Airway epithelial cell (primary cell): ENCODE measurements around the gene DHX57. TPM values are rescaled to one million over a fixed set of nuclear protein-coding genes. Genes with fewer than 3 reads are reported as not detected.

Experiments used
- total RNA-seq: library from RNA; depleted of rRNA; stranded (reverse); fragments of >200 nt; gene quantifications from 2 replicates; pipeline ENCODE4 v1.2.3, GENCODE V29; 2015

Gene DHX57, protein sequence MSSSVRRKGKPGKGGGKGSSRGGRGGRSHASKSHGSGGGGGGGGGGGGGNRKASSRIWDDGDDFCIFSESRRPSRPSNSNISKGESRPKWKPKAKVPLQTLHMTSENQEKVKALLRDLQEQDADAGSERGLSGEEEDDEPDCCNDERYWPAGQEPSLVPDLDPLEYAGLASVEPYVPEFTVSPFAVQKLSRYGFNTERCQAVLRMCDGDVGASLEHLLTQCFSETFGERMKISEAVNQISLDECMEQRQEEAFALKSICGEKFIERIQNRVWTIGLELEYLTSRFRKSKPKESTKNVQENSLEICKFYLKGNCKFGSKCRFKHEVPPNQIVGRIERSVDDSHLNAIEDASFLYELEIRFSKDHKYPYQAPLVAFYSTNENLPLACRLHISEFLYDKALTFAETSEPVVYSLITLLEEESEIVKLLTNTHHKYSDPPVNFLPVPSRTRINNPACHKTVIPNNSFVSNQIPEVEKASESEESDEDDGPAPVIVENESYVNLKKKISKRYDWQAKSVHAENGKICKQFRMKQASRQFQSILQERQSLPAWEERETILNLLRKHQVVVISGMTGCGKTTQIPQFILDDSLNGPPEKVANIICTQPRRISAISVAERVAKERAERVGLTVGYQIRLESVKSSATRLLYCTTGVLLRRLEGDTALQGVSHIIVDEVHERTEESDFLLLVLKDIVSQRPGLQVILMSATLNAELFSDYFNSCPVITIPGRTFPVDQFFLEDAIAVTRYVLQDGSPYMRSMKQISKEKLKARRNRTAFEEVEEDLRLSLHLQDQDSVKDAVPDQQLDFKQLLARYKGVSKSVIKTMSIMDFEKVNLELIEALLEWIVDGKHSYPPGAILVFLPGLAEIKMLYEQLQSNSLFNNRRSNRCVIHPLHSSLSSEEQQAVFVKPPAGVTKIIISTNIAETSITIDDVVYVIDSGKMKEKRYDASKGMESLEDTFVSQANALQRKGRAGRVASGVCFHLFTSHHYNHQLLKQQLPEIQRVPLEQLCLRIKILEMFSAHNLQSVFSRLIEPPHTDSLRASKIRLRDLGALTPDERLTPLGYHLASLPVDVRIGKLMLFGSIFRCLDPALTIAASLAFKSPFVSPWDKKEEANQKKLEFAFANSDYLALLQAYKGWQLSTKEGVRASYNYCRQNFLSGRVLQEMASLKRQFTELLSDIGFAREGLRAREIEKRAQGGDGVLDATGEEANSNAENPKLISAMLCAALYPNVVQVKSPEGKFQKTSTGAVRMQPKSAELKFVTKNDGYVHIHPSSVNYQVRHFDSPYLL (N-terminal part only)
- total RNA-seq, result 11.8 and 14.9 TPM in 2 replicates

DNA sequence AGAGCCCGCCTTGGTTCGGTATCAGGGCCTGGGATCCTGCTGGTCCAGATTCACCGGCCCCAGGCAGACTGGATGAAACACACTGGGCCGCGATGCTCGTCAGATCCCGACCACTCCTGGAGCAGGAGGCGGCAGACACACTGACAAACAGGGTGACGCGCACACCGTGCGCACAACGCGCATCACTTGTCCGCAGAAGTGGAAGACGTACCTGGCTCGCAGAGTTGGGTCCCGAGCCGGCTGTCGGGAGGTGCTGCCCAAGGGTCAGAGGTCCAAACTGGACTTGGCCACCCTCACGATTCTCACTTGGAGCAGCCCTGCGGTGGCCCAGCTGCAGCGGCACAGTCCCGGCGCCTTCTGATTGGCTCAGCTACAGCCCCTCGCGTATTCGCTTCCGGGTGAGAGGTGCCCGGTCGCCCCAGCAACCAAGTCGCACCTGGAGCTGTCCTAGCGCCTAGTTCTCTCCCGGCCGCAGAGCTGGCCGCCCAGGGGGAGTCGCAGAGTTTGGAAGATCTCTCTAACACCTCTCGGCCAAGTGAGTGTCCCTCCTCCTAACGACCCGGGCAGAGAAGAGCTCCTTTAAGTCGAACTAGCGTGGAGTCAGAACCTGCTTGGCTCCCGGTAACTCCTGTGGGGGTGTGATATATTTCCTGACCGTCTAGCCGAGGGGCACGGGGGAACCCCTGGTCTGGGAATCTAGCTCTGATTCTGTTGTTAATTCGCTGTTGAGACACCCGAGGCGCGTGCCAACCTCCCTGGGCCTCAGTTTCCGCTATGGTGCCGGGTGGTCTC lies at the start of gene DHX57, which contains the start of gene MORN2:
Gene DHX57, minus strand, starts transcription at position 359 of the 792 bp plus-strand sequence. CDS start 7,529 bp downstream, outside the sequence.
Gene MORN2, plus strand, starts transcription at position 401 of the 792 bp plus-strand sequence.

DNA sequence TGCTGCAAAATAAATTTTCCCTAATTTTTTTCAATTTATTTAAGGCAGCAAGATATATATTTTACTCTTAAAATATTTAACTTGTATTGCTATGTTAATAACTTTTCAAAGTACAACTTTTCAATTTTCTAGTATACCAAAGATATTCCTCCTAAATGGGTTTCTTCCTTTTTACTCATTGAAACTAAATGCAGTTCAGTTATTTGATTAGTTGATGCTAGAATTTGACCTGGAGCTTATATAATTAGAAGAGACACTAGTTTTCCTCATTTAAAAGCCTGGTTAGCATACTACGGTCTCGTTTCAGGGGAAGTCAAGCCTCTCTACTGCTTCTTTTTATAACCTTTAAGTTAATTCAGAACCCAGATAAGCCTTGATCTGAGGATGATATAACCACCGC lies 13.8 kb upstream of the DHX57 start, which contains the start of gene ARHGEF33:
Gene ARHGEF33, plus strand, starts transcription at position 301 of the 400 bp plus-strand sequence. CDS start 29,573 bp downstream, outside the sequence.

DNA sequence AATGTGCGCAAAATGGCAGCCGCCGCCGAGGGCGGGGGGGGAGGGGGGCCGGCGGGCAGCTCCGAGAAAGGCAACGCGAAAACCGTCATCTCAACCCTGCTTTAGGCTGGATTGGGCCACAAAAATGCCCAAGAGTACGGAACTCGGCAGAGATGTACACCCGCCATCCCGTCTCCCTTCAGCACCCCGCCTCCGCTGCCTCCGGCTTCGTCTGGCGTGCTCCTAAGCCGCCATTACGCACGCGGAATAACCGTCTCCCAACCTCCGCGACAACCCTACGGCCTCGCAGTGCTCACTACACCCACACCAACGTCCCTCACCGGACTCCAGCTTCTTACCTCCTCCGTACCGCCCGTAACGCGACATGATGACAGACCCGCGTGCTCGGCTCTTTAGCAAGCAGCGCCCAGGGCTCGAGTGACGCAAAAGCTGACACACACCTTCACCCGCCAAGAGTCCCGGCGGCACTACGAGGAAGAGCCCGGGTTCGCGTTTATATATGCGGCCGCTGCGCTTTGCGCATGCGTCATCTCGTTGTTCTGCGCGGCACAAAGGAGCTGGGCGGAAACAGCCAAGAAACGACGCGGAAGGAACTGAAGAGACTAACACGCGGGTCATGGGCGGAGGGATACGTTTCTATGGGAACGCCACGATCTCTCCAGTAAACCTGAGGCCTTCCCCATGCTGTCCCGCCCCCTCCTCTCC lies 124.7 kb downstream of the DHX57 start, which contains the start of gene SRSF7:
Gene SRSF7, minus strand, starts transcription at position 471 of the 705 bp plus-strand sequence. Its CDS starts 105 bp downstream, at position 366.

Other genes starting within 250 kb of the DHX57 start
- gene GALM, start 209.8 kb downstream of the DHX57 start, total RNA-seq, result 4.5 and 8.6 TPM in 2 replicates
- 113 and 133 TPM in 2 replicates for gene SRSF7, start 124.6 kb downstream of the DHX57 start, total RNA-seq
- gene GEMIN6, start 97.7 kb downstream of the DHX57 start, total RNA-seq, result 6.2 and 12.4 TPM in 2 replicates
- gene MORN2, start within 50 bp of the DHX57 start, total RNA-seq, result 11.8 and 17.9 TPM in 2 replicates
- gene ARHGEF33, start 13.9 kb upstream of the DHX57 start, total RNA-seq, result 0.14 and 0.33 TPM in 2 replicates
- gene SOS1, start 245.1 kb upstream of the DHX57 start, total RNA-seq, result 12.4 and 14.6 TPM in 2 replicates